Hematopoietic multipotent progenitor cell treated with erythropoietin and hydrocortisone succinate and interleukin-3 and kit ligand, for 6 days (in vitro differentiated cells): ENCODE results near the gene TEX22.
"Not testable (repeated sequence)": the region's sequence is repeated elsewhere in the genome, so short reads cannot be mapped to it uniquely, and the experiment has no call there.

Source experiments
- DNase-seq: peaks from one replicate; pipeline ENCODE4 v3.0.0-alpha.2; 2015

TEX22 gene

GRCh38 chr14:105398044-105398725 is at the start of gene TEX22:
Gene TEX22, plus strand, starts transcription at chr14:105398538. Its CDS starts 803 bp downstream, at chr14:105399341.
- DNase-seq = peak; percentile 93

GRCh38 chr14:105348945-105349699 is 49.2 kb upstream of the TEX22 start:
- no peak for DNase-seq

DNA sequence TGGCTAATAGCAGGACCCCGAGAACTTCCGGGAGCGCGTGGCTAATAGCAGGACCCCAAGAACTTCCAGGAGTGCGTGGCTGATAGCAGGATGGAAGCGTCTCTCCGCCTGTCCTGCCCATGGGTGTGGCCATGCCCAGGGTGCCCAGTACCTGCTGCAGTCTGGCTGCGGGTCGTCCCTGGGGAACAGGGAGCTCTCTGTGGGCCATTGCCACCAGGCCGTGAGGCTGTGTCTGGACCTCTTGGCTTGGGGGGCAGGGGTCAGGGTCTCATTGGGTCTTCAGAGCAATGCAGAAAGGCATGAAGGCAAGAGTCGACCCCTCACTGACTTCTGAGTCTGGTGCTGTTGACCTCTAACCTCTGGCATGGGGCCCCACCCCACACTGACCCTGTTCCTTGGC is 48.3 kb upstream of the TEX22 start:
- no peak for DNase-seq

- DNase-seq = no peak
These were observed 47.7 kb upstream of the TEX22 start for GRCh38 chr14:105350450-105351244.

DNA sequence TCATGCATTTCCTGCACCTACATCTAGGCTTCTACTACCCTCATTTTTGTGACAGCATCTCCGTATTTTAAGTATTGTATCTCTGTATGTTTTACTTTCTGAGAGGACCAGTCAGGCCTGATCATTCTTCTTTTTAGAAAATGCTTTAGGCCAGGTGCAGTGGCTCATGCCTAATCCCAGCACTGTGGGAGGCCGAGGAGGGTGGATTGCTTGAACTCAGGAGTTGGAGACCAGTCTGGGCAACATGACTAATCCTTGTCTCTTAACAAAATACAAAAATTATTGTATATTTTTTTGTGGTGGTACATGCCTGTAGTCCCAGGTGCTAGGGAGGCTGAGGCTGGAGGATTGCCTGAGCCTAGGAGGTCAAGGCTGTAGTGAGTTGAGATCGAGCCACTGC is 46.9 kb upstream of the TEX22 start:
- DNase-seq = no peak

GRCh38 chr14:105351920-105352851 is 46.2 kb upstream of the TEX22 start:
- peak; percentile 96 for DNase-seq

GRCh38 chr14:105353136-105353535 is 45.2 kb upstream of the TEX22 start:
- DNase-seq = no peak

DNA sequence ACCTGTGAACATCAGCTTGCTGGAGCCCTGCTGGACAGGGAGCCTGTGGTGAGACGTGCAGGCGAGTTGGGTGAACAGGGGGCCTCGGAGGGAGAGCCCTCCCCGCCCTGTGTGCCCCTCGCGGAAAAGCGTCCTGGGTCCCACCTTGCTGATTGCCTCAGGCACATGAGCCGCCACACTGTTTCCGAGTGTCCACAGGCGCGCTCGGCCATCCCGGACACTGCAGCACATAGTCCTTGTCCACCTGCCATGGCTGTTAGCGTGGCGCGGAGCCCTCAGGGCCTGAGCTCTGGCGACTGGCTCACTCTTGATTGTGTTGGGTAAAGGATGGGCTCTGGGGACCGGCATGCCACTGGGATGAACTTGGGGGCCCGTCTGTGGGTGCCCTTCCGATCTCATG is 43.8 kb upstream of the TEX22 start:
- DNase-seq = no peak

- no peak for DNase-seq
These were observed 43.2 kb upstream of the TEX22 start for GRCh38 chr14:105355049-105355575.

DNA sequence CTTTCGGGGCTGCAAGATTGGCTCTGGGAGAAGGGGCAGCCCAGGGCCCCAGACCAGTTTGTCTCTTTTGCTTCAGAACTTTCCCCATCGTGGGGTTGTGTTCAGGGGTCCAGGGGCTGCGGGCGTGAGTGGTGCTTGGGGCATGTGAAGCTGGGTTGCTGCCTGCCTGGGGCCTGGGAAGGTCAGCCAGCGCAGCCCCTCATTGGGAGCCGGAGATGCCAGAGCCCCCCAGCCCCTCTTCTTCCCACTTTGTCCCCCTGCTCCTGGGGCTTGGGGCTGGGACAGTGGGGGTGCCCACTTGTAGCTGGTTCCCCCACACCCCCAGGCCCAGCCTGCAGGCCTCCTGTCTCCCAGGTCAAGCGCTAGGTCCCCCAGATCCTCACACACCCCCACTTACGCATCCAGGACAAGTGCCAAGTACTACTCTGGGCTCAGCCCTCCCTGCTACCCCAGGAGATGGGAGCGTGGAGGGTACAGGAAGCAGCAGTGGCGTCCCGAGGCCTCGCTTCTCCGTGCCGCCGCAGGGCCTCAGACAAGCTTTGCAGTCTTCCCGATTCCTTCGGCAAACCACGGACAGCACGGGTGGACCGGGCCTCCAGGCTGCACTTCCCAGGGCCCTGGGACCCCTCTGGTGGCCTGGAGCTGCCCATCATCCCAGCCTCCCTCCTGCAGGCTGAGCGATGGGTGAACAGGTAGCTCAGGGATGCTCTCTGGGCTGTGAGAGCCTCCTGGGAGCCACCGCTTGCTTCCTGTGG is 42.3 kb upstream of the TEX22 start:
- no peak for DNase-seq

GRCh38 chr14:105356927-105357326 is 41.4 kb upstream of the TEX22 start:
- DNase-seq = no peak

DNA sequence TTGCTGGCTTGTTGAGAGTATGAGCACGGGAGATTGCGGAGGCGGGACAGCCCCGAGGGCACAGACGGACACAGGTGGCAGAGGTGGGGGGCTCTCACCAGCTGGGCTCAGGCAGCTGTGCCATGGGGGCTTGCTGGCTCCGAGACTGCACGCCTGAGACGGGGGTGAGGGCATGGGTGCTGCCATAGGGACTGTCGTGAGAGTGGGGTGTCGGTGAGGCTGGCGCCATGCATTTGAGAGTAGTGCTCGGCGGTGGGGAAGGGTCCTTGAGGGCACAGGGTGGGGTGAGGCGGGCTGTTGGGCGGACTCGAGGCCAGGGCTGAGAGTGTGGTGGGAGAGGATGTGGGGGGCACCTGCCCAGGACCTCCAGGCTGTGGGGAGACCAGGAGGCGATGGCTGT is 40.7 kb upstream of the TEX22 start:
- no peak for DNase-seq

DNA sequence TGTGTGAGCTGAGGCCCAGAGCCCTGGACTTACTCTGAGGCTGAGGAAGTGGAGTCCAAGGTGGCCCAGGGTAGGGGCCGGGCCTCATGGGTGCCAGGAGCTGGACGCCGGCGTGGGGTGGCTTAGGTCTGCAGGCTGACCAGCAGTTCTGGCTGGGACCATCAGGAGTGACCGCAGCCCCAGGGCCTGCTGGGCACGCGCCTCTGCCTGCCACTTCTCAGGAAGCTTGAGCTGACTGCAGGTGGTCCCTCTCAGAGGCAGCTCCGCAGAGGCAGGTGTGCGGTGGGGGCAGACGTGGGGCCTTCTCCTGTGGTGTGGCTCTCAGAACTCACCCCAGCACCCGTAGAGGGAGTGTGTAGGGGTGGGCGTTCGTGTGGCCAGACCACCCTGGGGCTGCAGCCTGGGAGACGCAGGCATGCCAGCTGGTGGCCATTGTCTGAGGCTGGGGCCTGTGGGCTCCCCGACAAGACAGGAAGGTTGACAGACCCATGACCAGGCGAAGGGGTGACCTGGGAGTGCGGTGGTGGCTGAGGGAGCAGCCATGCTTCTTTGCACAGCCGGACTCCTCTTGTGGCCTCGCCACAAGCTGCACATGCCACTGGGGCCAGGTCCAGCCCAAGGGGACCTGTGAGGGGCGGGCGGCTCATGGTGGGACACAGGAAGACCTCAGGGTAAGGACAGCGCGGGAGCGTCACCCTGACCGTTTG is 40.0 kb upstream of the TEX22 start:
- DNase-seq = no peak

DNA sequence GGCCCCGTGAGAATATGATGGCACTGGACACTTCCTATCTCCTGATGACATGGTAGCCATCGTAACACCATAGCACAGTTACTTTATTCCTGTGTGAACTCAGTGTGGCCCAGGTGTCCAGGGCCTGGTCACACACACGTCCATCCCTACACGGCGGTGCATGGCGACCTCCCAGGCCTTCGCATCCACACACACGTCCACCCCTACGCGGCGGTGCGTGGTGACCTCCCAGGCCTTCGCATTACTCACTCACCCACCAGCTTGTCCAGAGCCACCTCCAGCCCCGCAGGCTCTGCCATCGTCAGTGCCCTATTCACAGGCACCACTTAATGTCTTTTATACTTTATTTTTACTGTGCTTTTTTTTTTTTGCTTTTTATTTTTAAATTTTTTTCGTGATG is 39.4 kb upstream of the TEX22 start:
- no peak for DNase-seq

DNA sequence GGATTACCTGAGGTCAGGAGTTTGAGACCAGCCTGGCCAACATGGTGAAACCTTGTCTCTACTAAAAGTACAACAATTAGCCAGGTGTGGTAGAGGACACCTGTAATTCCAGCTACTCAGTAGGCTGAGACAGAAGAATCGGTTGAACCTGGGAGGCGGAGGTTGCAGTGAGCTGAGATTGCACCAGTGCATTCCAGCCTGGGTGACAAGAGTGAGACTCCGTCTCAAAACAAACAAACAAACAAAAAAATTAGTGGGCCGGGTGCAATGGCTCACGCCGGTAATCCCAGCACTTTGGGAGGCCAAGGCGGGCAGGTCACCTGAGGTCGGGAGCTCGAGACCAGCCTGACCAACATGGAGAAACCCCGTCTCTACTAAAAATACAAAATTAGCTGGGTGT is 36.9 kb upstream of the TEX22 start:
- not testable (repeated sequence) for DNase-seq

GRCh38 chr14:105363847-105364708 is 34.3 kb upstream of the TEX22 start:
- DNase-seq = peak; percentile 83

DNA sequence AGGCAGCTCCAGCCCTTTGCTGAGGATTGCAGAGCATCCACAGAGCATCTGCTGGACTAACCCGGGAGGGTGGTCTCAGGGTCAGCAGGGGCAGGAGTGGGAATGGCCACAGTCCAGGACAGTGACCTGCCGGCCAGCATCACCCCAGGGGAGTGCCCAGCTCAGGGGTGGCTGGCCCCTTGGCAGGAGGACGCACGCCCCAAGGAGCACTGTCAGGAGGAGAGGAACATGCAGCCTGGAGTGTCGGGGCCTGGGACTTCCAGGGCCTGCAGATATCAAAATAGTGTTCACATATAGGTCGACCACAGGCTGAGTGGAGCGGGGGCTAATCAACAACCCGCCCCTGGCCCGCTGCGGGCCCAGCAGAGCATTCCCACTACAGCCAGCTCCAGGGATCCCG is 33.2 kb upstream of the TEX22 start:
- no peak for DNase-seq

GRCh38 chr14:105365681-105366080 is 32.7 kb upstream of the TEX22 start:
- DNase-seq = no peak

GRCh38 chr14:105366386-105367074 is 31.8 kb upstream of the TEX22 start:
- DNase-seq = no peak
